Measurements from ENCODE around the gene CRIM1. TPM values are rescaled to one million over a fixed set of nuclear protein-coding genes. Genes with fewer than 3 reads are reported as not detected.

The CRIM1 gene
- total and polyA plus RNA-seq, 7 experiments from 2014 or later = 0.10 to 7.1 (median 0.92) TPM

GRCh38 chr2:36392571-36393255 is 37.1 kb downstream of the CRIM1 start:
- Mint-ChIP-seq H3K27me3 (peaks cover 0 to 16% (median 0%) of the 10 kb centered on the region in 5 donors), H3K4me3 (no peak overlapping the region), H3K36me3 (no peaks in the 10 kb centered on the region), H3K4me1 (peaks cover 2 to 4% (median 3%) of the 10 kb centered on the region in 7 donors), H3K27ac (no peak overlapping the region), H3K9me3 (no peaks in the 10 kb centered on the region)
- no peak for DNase-seq
- H3K27ac ChIP-seq (ENCODE audit: low read depth, low read length) = no peak overlapping the region
- no peak overlapping the region for H3K4me3 ChIP-seq (ENCODE audit: low read length)
- ChIA-PET CTCF (no interaction called here), POLR2A (no interaction called here)
- no peaks in the 10 kb centered on the region for H3K4me1 ChIP-seq (ENCODE audit: control insufficient read depth in 2 of 2, insufficient read depth in 2 of 2, low read length in 2 of 2)
- no peak for ATAC-seq
- intact Hi-C loops (cut with micrococcal nuclease) = no loop called here
- no peaks in the 10 kb centered on the region for H3K9me3 ChIP-seq (ENCODE audit: control insufficient read depth in 2 of 3, low read length in 3 of 3)
- no peaks in the 10 kb centered on the region for H3K36me3 ChIP-seq (ENCODE audit: control insufficient read depth in 2 of 3, insufficient read depth in 3 of 3, low read length in 3 of 3)
- H3K27me3 ChIP-seq (ENCODE audit: control insufficient read depth in 2 of 2, insufficient read depth in 2 of 2, low read length in 2 of 2) = no peaks in the 10 kb centered on the region

DNA sequence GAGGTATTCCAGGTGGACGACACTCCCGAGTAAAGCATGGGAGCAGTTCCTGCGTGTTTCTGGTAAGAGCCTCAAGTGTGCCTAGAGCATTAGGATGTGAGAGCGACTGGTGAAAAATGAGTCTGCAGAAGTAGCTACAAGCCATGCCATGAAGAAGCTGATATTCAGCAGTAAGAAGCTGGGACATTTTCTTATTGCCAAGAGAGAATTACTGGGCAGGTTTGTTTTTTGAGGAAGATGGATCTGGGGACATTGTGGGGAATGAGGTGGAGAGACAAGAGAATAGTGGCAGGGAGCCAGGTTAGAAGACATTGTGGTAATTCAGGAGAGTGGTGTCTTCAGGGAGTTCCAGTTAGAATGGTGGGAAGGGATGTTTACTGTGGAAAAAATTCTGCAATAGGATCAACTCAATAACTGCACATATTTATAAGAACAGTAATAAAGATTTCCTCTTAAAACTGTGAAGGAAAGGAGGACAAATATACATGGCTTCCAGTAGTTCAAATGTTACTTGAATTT is 38.2 kb downstream of the CRIM1 start:
- H3K27ac Mint-ChIP-seq = no peak overlapping the region
- no peaks in the 10 kb centered on the region for H3K9me3 ChIP-seq (ENCODE audit: control insufficient read depth in 2 of 3, low read length in 3 of 3)
- no peak for ATAC-seq
- peaks cover 0 to 9% (median 0%) of the 10 kb centered on the region in 5 donors for H3K27me3 Mint-ChIP-seq
- H3K27ac ChIP-seq (ENCODE audit: low read depth, low read length) = no peak overlapping the region
- H3K4me1 Mint-ChIP-seq = no peaks in the 10 kb centered on the region
- no peaks in the 10 kb centered on the region for H3K9me3 Mint-ChIP-seq
- no peaks in the 10 kb centered on the region for H3K36me3 ChIP-seq (ENCODE audit: control insufficient read depth in 2 of 3, insufficient read depth in 3 of 3, low read length in 3 of 3)
- ChIA-PET CTCF (no interaction called here), POLR2A (no interaction called here)
- DNase-seq = no peak
- no peaks in the 10 kb centered on the region for H3K36me3 Mint-ChIP-seq
- no peaks in the 10 kb centered on the region for H3K27me3 ChIP-seq (ENCODE audit: control insufficient read depth in 2 of 2, insufficient read depth in 2 of 2, low read length in 2 of 2)
- intact Hi-C loops (cut with micrococcal nuclease) = no loop called here
- H3K4me3 Mint-ChIP-seq = no peak overlapping the region
- no peak overlapping the region for H3K4me3 ChIP-seq (ENCODE audit: low read length)
- H3K4me1 ChIP-seq (ENCODE audit: control insufficient read depth in 2 of 2, insufficient read depth in 2 of 2, low read length in 2 of 2) = no peaks in the 10 kb centered on the region

DNA sequence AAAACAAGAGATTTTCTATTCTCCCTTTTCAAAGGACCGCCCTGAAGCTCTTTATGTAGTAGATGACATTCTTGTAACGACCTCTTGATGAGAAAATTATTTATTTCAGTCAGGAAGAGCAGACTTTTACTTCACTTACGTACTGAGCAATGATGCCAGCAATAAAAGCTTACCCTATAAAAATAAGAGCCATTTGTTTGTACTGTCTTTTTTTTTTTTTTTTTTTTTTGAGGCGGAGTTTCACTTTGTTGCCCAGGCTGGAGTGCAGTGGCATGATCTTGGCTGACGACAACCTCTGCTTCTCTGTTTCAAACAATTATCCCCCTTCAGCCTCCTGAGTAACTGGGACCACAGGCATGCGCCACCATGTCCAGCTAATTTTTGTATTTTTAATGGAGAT is 39.2 kb downstream of the CRIM1 start:
- Histone ChIP-seq H3K27ac (ENCODE audit: low read depth, low read length) (no peak overlapping the region), H3K4me1 (ENCODE audit: control insufficient read depth in 2 of 2, insufficient read depth in 2 of 2, low read length in 2 of 2) (no peaks in the 10 kb centered on the region), H3K4me3 (ENCODE audit: low read length) (no peak overlapping the region), H3K27me3 (ENCODE audit: control insufficient read depth in 2 of 2, insufficient read depth in 2 of 2, low read length in 2 of 2) (no peaks in the 10 kb centered on the region), H3K36me3 (ENCODE audit: control insufficient read depth in 2 of 3, insufficient read depth in 3 of 3, low read length in 3 of 3) (no peaks in the 10 kb centered on the region), H3K9me3 (ENCODE audit: control insufficient read depth in 2 of 3, low read length in 3 of 3) (no peaks in the 10 kb centered on the region)
- intact Hi-C loops (cut with micrococcal nuclease) = no loop called here
- Mint-ChIP-seq H3K27me3 (peaks cover 0 to 6% (median 0%) of the 10 kb centered on the region in 5 donors), H3K4me3 (no peak overlapping the region), H3K27ac (no peak overlapping the region), H3K4me1 (no peaks in the 10 kb centered on the region), H3K36me3 (no peaks in the 10 kb centered on the region), H3K9me3 (no peaks in the 10 kb centered on the region)
- ChIA-PET POLR2A (no interaction called here), CTCF (no interaction called here)
- DNase-seq (no peak), ATAC-seq (no peak)

GRCh38 chr2:36395866-36396265 is 40.3 kb downstream of the CRIM1 start:
- Histone ChIP-seq H3K9me3 (ENCODE audit: control insufficient read depth in 2 of 3, low read length in 3 of 3) (no peaks in the 10 kb centered on the region), H3K36me3 (ENCODE audit: control insufficient read depth in 2 of 3, insufficient read depth in 3 of 3, low read length in 3 of 3) (no peaks in the 10 kb centered on the region), H3K27me3 (ENCODE audit: control insufficient read depth in 2 of 2, insufficient read depth in 2 of 2, low read length in 2 of 2) (no peaks in the 10 kb centered on the region), H3K4me3 (ENCODE audit: low read length) (no peak overlapping the region), H3K4me1 (ENCODE audit: control insufficient read depth in 2 of 2, insufficient read depth in 2 of 2, low read length in 2 of 2) (no peaks in the 10 kb centered on the region), H3K27ac (ENCODE audit: low read depth, low read length) (no peak overlapping the region)
- peaks cover 0 to 3% (median 0%) of the 10 kb centered on the region in 5 donors for H3K27me3 Mint-ChIP-seq
- H3K27ac Mint-ChIP-seq = no peak overlapping the region
- intact Hi-C loops (cut with micrococcal nuclease) = no loop called here
- H3K4me1 Mint-ChIP-seq = no peaks in the 10 kb centered on the region
- ChIA-PET CTCF (no interaction called here), POLR2A (interaction anchor here (0.8 kb wide), 1 partner anchor 62 kb away, joined by 3 read pairs; no protein-coding TSS in a partner anchor)
- no peaks in the 10 kb centered on the region for H3K9me3 Mint-ChIP-seq
- no peaks in the 10 kb centered on the region for H3K36me3 Mint-ChIP-seq
- DNase-seq (no peak), ATAC-seq (no peak)
- H3K4me3 Mint-ChIP-seq = no peak overlapping the region

GRCh38 chr2:36396878-36397539 is 41.4 kb downstream of the CRIM1 start:
- Mint-ChIP-seq H3K9me3 (no peaks in the 10 kb centered on the region), H3K4me3 (no peak overlapping the region), H3K27ac (no peak overlapping the region), H3K27me3 (peaks cover 0 to 3% (median 0%) of the 10 kb centered on the region in 5 donors), H3K36me3 (no peaks in the 10 kb centered on the region), H3K4me1 (no peaks in the 10 kb centered on the region)
- ATAC-seq (no peak), DNase-seq (no peak)
- no peaks in the 10 kb centered on the region for H3K27me3 ChIP-seq (ENCODE audit: control insufficient read depth in 2 of 2, insufficient read depth in 2 of 2, low read length in 2 of 2)
- H3K4me1 ChIP-seq (ENCODE audit: control insufficient read depth in 2 of 2, insufficient read depth in 2 of 2, low read length in 2 of 2) = no peaks in the 10 kb centered on the region
- H3K9me3 ChIP-seq (ENCODE audit: control insufficient read depth in 2 of 3, low read length in 3 of 3) = no peaks in the 10 kb centered on the region
- H3K27ac ChIP-seq (ENCODE audit: low read depth, low read length) = no peak overlapping the region
- ChIA-PET CTCF (no interaction called here), POLR2A (interaction anchor here (0.6 kb wide), 1 partner anchor 158 kb away, joined by 3 read pairs; no protein-coding TSS in a partner anchor)
- no peaks in the 10 kb centered on the region for H3K36me3 ChIP-seq (ENCODE audit: control insufficient read depth in 2 of 3, insufficient read depth in 3 of 3, low read length in 3 of 3)
- no peak overlapping the region for H3K4me3 ChIP-seq (ENCODE audit: low read length)
- intact Hi-C loops (cut with micrococcal nuclease) = no loop called here

DNA sequence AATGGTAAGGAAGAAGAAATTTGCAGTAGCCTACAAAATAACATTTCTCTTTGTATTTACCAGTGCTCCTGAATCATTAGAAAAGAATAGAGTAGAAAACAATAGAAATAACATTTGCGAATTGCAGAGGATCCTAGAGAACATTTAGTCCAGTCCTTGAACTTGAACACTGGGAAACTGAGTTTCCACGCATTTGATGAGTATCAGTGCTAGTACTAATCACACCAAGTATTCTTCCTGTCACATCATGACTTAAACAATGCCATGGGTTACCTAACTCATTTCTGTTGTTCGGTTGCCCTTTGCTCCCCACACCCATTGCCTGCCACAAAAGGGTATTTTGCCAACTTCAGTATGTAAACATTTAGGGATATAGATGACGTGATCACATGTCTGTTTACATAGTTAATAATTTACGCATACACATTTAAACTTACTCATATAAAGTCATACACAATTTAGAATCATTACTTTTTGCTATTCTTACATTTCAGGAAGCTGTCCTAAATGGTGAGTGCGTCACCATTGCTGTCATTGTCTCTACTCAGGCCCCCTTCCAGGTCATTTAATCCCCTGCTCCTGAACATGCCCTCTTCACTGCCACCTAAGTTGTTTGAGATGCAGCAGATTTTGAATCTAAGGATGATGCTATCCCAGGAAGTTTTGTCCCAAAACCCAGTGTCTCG is 42.3 kb downstream of the CRIM1 start:
- no peak overlapping the region for H3K4me3 ChIP-seq (ENCODE audit: low read length)
- ChIA-PET CTCF (no interaction called here), POLR2A (no interaction called here)
- no peaks in the 10 kb centered on the region for H3K9me3 Mint-ChIP-seq
- H3K36me3 ChIP-seq (ENCODE audit: control insufficient read depth in 2 of 3, insufficient read depth in 3 of 3, low read length in 3 of 3) = no peaks in the 10 kb centered on the region
- H3K27ac ChIP-seq (ENCODE audit: low read depth, low read length) = no peak overlapping the region
- H3K9me3 ChIP-seq (ENCODE audit: control insufficient read depth in 2 of 3, low read length in 3 of 3) = no peaks in the 10 kb centered on the region
- ATAC-seq (no peak), DNase-seq (no peak)
- H3K4me1 Mint-ChIP-seq = no peaks in the 10 kb centered on the region
- H3K27me3 Mint-ChIP-seq = peaks cover 0 to 3% (median 0%) of the 10 kb centered on the region in 5 donors
- H3K36me3 Mint-ChIP-seq = no peaks in the 10 kb centered on the region
- no peak overlapping the region for H3K4me3 Mint-ChIP-seq
- H3K27me3 ChIP-seq (ENCODE audit: control insufficient read depth in 2 of 2, insufficient read depth in 2 of 2, low read length in 2 of 2) = no peaks in the 10 kb centered on the region
- intact Hi-C loops (cut with micrococcal nuclease) = no loop called here
- H3K4me1 ChIP-seq (ENCODE audit: control insufficient read depth in 2 of 2, insufficient read depth in 2 of 2, low read length in 2 of 2) = no peaks in the 10 kb centered on the region
- H3K27ac Mint-ChIP-seq = no peak overlapping the region

Data from naive thymus-derived CD4-positive, alpha-beta T cell (primary cell).